Measurements from ENCODE around the gene ERI2. TPM values are rescaled to one million over a fixed set of nuclear protein-coding genes. Genes with fewer than 3 reads are reported as not detected.

Gene ERI2
- total and polyA plus RNA-seq, 2 of the 4 experiments (the other 2 are of a cell fraction): 7.5 to 10.2 TPM

Small RNA genes lying within 50 kb of the gene (microRNA-seq; reads per million reads assigned to microRNA genes)
- not detected for gene RF00618 (ENCODE audit: insufficient read depth, insufficient read length)
- not detected for gene RNU6-944P (ENCODE audit: insufficient read depth, insufficient read length)

Small RNA genes lying within 50 kb of the gene (small RNA-seq; reads per million reads assigned to genes)
- gene RF00618: 0 to 0.08 (median 0) reads per million in 5 experiments
- gene RNU6-944P: 0 to 3.0 (median 0) reads per million in 5 experiments

Other genes starting within 250 kb of the ERI2 start
- not detected in 2 replicates for gene ACSM2B, start 230.1 kb downstream of the ERI2 start, total RNA-seq (2012; rRNA removed)
- not detected in 2 replicates for gene ACSM2B, start 230.1 kb downstream of the ERI2 start, polyA plus RNA-seq (2012; rRNA removed)
- not detected in 2 replicates for gene ACSM1, start 108.8 kb downstream of the ERI2 start, total RNA-seq (2012; rRNA removed)
- not detected in 2 replicates for gene ACSM1, start 108.8 kb downstream of the ERI2 start, polyA plus RNA-seq (2012; rRNA removed)
- 99.4 and 109 TPM in 2 replicates for gene THUMPD1, start 64.7 kb downstream of the ERI2 start, total RNA-seq (2012; rRNA removed)
- gene THUMPD1, start 64.7 kb downstream of the ERI2 start, polyA plus RNA-seq (2012; rRNA removed): 19.9 and 34.5 TPM in 2 replicates
- 0.54 and 0.56 TPM in 2 replicates for gene ACSM3, start 42.5 kb downstream of the ERI2 start, total RNA-seq (2012; rRNA removed)
- 0.50 and 0.55 TPM in 2 replicates for gene ACSM3, start 42.5 kb downstream of the ERI2 start, polyA plus RNA-seq (2012; rRNA removed)
- 6.1 and 7.0 TPM in 2 replicates for gene REXO5, start 55 bp upstream of the ERI2 start, total RNA-seq (2012; rRNA removed)
- gene REXO5, start 55 bp upstream of the ERI2 start, polyA plus RNA-seq (2012; rRNA removed): 2.2 and 3.7 TPM in 2 replicates
- 42.3 and 51.7 TPM in 2 replicates for gene DCUN1D3, start 93.9 kb upstream of the ERI2 start, total RNA-seq (2012; rRNA removed)
- gene DCUN1D3, start 93.9 kb upstream of the ERI2 start, polyA plus RNA-seq (2012; rRNA removed): 7.4 and 8.1 TPM in 2 replicates
- 35.0 and 43.6 TPM in 2 replicates for gene LYRM1, start 94.3 kb upstream of the ERI2 start, total RNA-seq (2012; rRNA removed)
- gene LYRM1, start 94.3 kb upstream of the ERI2 start, polyA plus RNA-seq (2012; rRNA removed): 15.8 and 19.0 TPM in 2 replicates

Measured in IMR-90 (cell line).